ENCODE results near the gene ACBD3. TPM values are rescaled to one million over a fixed set of nuclear protein-coding genes. Genes with fewer than 3 reads are reported as not detected.
A peak's percentile ranks its signal among the peaks of the same experiment; 100 is the strongest.

ACBD3 gene
- total RNA-seq, 2 experiments from 2014 or later, result 19.4 to 20.0 TPM

DNA sequence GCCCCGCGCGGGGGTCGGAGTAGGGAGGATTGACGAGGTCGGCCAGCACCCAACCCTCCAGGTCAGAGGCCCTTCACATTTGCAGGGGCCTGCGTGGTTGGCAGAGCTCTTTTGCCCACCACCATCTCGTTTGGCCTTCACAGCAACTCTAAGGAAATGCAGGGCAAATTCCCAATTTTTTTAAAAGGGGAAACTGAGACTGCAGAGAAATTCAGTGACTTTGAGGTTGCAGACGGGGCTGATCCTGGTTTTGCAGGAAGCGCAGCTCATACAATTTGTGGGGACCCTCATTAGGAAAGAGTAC, 430 bp upstream of the ACBD3 start:
- Mint-ChIP-seq H3K36me3 (peaks cover 13% of the 10 kb centered on the region), H3K27me3 (no peaks in the 10 kb centered on the region), H3K27ac (peak overlapping the region; percentile 92), H3K4me1 (peaks cover 31% of the 10 kb centered on the region), H3K4me3 (peak overlapping the region; percentile 97), H3K9me3 (ENCODE audit: low read depth) (no peaks in the 10 kb centered on the region)
- CTCF ChIA-PET, result interaction anchor here (0.7 kb wide), 1 partner anchor 62 kb away, joined by 6 read pairs; no protein-coding TSS in a partner anchor
- no peak for ATAC-seq
- DNase-seq, result no peak

DNA sequence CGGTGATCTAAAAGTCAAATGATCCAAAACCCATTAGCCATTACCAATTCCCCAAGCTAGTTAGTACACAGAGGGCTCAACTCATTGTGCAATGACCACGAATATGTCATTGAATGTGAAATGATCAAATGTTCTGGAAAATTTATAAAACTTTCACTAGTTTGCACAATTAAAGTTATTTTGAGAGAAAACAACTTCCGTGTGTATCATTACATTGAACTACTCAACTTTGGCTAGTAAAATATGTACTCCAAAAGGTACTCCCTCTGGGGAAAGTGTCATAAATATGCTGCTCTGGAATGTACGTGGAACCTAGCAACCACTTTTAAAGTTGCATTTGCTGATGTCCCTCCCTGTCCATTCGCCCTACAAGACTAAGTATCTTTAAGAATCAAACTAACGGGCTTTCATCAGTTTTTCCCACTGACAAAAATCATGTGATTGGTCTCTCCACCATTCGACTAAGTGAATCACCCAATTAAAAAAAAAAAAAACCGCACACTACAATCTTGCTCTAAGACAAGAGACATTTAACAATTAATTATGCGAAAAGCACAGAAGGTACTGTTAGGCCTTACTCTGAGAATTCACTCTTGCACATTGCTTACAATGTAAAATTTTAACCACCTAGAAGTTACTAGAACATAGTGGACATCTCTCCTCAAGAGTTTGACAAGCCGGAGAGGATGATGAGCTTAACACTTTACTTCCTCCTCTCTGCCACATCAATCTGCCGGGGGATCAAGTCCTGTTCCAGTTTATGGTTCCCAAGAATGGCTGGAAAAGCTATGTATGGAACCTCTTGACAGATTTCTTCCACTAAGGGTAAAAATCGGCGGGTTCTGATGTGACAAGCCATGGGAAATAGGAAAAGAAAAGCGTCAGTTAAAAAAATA, 1.2 kb downstream of the ACBD3 start:
- CTCF ChIA-PET, result interaction anchor here (0.8 to 5.5 kb wide), 9 partner anchors 9 to 223 kb away, joined by 3 to 31 read pairs (median 4); partner anchors contain the start of gene PARP1
- Mint-ChIP-seq H3K36me3 (peaks cover 20% of the 10 kb centered on the region), H3K27me3 (no peaks in the 10 kb centered on the region), H3K27ac (peak overlapping the region; percentile 93), H3K4me3 (peak overlapping the region; percentile 97), H3K4me1 (peaks cover 34% of the 10 kb centered on the region), H3K9me3 (ENCODE audit: low read depth) (no peaks in the 10 kb centered on the region)
- ATAC-seq (no peak), DNase-seq (no peak)

DNA sequence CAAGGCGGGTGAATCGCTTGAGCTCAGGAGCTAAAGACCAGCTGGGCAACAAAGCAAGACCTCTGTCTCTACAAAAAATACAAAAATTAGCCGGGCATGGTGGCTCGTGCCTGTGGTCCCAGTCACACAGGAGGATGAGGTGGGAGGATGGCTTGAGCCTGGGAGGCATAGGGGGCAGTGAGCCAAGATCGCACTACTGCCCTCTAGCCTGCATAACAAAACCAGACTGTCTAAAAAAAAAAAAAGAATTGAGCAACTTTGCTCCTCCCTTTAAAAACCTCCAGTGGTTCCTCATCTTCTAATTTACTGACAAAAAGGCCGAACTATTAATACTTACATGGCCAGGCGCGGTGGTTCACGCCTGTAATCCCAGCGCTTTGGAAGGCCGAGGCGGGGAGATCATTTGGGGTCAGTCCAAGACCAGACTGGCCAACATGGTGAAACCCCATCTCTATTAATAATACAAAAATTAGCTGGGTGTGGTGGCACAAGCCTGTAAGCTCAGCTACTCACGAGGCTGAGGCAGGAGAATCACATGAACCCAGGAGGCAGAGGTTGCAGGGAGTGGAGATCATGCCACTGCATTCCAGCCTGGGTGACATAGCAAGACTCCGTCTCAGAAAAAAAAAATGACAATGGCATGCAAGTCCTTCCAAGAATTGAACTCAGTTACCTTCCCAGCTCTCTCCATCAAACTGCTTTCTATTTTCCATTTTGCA, 4.4 kb downstream of the ACBD3 start:
- no peak overlapping the region for H3K4me3 Mint-ChIP-seq
- no peak for DNase-seq
- peaks cover 30% of the 10 kb centered on the region for H3K36me3 Mint-ChIP-seq
- H3K4me1 Mint-ChIP-seq, result peaks cover 38% of the 10 kb centered on the region
- CTCF ChIA-PET, result interaction anchor here (1.0 to 5.5 kb wide), 6 partner anchors 11 to 151 kb away, joined by 3 to 31 read pairs (median 6); no protein-coding TSS in a partner anchor
- no peak for ATAC-seq
- no peaks in the 10 kb centered on the region for H3K9me3 Mint-ChIP-seq (ENCODE audit: low read depth)
- no peaks in the 10 kb centered on the region for H3K27me3 Mint-ChIP-seq
- H3K27ac Mint-ChIP-seq, result no peak overlapping the region

DNA sequence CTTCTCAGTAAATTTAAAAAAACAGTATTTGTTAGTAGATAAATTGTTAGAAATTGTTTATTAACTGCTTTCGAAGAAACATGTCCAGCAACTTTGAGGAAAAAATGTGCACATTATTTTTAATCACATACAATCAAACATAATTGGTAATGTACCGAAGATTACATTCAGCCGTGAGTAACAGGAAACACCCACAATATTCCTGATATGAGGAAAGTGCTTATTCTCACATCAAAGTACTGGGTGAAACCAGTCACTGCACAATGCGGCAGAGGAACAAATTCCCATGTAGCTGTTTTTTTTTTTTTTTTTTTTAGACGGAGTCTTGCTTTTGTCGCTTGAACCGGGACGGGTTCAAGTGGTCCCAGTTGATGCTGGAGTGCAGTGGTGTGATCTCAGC, 9.7 kb downstream of the ACBD3 start:
- H3K9me3 Mint-ChIP-seq (ENCODE audit: low read depth), result no peaks in the 10 kb centered on the region
- DNase-seq (no peak), ATAC-seq (no peak)
- H3K36me3 Mint-ChIP-seq, result peaks cover 25% of the 10 kb centered on the region
- H3K27me3 Mint-ChIP-seq, result no peaks in the 10 kb centered on the region
- no peak overlapping the region for H3K4me3 Mint-ChIP-seq
- CTCF ChIA-PET, result interaction anchor here (0.6 to 1.4 kb wide), 2 partner anchors 13 to 20 kb away, joined by 3 to 4 read pairs; no protein-coding TSS in a partner anchor
- no peak overlapping the region for H3K27ac Mint-ChIP-seq
- H3K4me1 Mint-ChIP-seq, result peaks cover 22% of the 10 kb centered on the region

DNA sequence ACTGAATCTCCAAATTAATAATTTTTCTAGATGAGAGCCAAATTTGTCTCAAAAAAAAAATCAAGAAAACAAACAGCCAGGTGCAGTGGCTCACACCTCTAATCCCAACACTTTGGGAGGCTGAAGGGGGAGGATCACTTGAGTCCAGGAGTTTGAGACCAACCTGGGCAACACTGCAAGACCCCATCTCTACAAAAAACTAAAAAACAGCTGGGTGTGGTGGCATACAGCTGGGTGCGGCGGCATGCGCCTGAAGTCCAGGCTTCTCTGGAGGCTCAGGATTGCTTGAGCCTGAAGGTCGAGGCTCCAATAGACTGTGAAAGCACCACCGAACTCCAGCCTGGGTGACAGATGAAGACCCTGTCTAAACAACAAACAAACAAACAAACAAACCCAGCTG, 14.0 kb downstream of the ACBD3 start:
- ATAC-seq, result no peak
- peaks cover 14% of the 10 kb centered on the region for H3K36me3 Mint-ChIP-seq
- H3K4me3 Mint-ChIP-seq, result no peak overlapping the region
- DNase-seq, result no peak
- H3K4me1 Mint-ChIP-seq, result peaks cover 16% of the 10 kb centered on the region
- CTCF ChIA-PET, result interaction anchor here (1.1 kb wide), 1 partner anchor 47 kb away, joined by 4 read pairs; no protein-coding TSS in a partner anchor
- H3K27me3 Mint-ChIP-seq, result no peaks in the 10 kb centered on the region
- no peak overlapping the region for H3K27ac Mint-ChIP-seq
- H3K9me3 Mint-ChIP-seq (ENCODE audit: low read depth), result no peaks in the 10 kb centered on the region

DNA sequence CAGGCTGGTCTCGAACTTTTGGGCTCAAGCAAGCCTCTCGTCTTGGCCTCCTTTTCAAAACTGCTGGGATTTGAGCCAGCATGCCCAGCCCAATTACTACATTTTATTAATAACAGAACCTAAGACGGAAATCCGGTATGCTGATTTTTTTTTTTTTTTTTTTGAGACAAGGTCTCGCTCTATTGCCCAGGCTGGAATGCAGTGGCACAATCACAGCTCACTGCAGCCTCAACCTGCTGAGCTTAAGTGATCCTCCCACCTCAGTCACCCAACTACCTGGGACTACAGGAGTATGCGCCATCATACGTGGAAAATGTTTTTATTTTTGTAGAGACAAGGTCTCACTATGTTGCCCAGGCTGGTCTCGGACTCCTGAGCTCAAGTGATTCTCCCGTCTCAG, 20.2 kb downstream of the ACBD3 start:
- Mint-ChIP-seq H3K9me3 (ENCODE audit: low read depth) (no peaks in the 10 kb centered on the region), H3K4me1 (no peaks in the 10 kb centered on the region), H3K4me3 (no peak overlapping the region), H3K27ac (no peak overlapping the region), H3K36me3 (peaks cover 21% of the 10 kb centered on the region), H3K27me3 (no peaks in the 10 kb centered on the region)
- ATAC-seq (no peak), DNase-seq (no peak)
- CTCF ChIA-PET, result interaction anchor here (0.7 to 1.9 kb wide), 5 partner anchors 19 to 241 kb away, joined by 3 to 7 read pairs (median 5); partner anchors contain the start of gene PARP1

DNA sequence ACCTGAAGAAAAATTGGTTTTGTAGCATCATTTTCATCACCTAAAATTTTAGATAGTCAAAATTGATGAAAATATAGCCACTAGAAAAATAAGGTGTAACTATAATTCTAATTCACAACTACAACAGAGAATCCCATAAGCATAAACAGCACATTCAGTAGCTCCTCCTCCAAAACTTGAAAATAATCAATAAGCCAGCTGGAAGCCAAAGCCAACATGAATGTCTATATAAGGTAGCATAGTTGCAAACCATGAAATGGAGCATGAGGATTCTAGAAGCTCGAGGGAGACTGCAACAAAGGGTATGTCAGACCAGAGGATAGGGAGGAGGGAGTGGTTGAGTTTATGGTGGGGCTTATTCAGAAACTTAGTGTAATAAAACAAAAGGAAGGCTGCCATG, 22.4 kb downstream of the ACBD3 start:
- CTCF ChIA-PET, result interaction anchor here (0.7 to 2.1 kb wide), 6 partner anchors 13 to 955 kb away, joined by 3 to 6 read pairs (median 4); no protein-coding TSS in a partner anchor
- H3K27ac Mint-ChIP-seq, result no peak overlapping the region
- H3K4me1 Mint-ChIP-seq, result no peaks in the 10 kb centered on the region
- no peaks in the 10 kb centered on the region for H3K9me3 Mint-ChIP-seq (ENCODE audit: low read depth)
- H3K4me3 Mint-ChIP-seq, result no peak overlapping the region
- H3K27me3 Mint-ChIP-seq, result no peaks in the 10 kb centered on the region
- ATAC-seq (no peak), DNase-seq (no peak)
- H3K36me3 Mint-ChIP-seq, result peaks cover 33% of the 10 kb centered on the region

DNA sequence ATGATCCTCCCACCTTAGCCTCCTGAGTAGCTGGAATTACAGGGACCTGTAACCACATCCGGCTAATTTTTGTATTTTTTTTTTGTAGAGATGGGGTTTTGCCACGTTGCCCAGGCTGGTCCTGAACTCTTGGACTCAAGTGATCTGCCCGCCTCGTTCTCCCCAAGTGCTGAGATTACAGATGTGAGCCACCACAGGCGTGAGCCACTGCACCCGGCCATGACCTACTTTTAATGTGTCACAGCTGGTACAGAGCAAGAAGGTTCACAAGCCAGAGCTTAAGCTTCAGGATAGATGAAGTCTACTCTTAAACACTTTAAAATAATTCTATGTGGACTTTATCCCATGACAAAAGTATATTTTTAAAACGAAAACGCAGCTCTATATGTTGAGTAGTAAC, 23.6 kb downstream of the ACBD3 start:
- no peaks in the 10 kb centered on the region for H3K27me3 Mint-ChIP-seq
- CTCF ChIA-PET, result interaction anchor here (1.6 to 2.1 kb wide), 2 partner anchors 34 to 37 kb away, joined by 3 to 6 read pairs; no protein-coding TSS in a partner anchor
- no peak for ATAC-seq

DNA sequence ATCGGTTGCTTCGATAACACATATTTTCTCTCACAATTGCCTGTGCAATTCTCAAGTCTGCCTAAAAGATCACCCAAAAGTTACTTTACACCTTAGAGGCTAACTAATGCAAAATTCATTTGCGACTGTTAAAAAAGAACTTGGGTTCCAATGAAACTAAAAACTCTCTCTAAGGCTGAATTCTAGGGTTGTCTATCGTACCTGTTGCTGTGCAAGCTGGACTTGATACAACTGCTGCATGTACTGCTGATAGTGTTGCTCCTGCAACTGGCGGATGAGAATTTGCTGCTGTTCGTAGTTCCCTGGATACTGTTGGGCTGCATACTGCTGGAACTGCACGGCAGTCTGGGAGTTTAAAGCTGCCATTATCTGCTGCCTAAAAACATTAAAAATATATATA, 27.6 kb downstream of the ACBD3 start:
- Mint-ChIP-seq H3K27me3 (no peaks in the 10 kb centered on the region), H3K4me3 (no peak overlapping the region), H3K9me3 (ENCODE audit: low read depth) (no peaks in the 10 kb centered on the region), H3K4me1 (peaks cover 22% of the 10 kb centered on the region), H3K36me3 (peaks cover 51% of the 10 kb centered on the region), H3K27ac (no peak overlapping the region)
- CTCF ChIA-PET, result interaction anchor here (2.4 kb wide), 1 partner anchor 34 kb away, joined by 14 read pairs; no protein-coding TSS in a partner anchor
- DNase-seq, result no peak
- ATAC-seq, result no peak

More for the DNA sequence above, 23.6 kb downstream of the ACBD3 start:
- peaks cover 44% of the 10 kb centered on the region for H3K36me3 Mint-ChIP-seq
- no peak overlapping the region for H3K27ac Mint-ChIP-seq
- no peaks in the 10 kb centered on the region for H3K9me3 Mint-ChIP-seq (ENCODE audit: low read depth)
- H3K4me1 Mint-ChIP-seq, result peaks cover 8% of the 10 kb centered on the region
- DNase-seq, result no peak
- no peak overlapping the region for H3K4me3 Mint-ChIP-seq

DNA sequence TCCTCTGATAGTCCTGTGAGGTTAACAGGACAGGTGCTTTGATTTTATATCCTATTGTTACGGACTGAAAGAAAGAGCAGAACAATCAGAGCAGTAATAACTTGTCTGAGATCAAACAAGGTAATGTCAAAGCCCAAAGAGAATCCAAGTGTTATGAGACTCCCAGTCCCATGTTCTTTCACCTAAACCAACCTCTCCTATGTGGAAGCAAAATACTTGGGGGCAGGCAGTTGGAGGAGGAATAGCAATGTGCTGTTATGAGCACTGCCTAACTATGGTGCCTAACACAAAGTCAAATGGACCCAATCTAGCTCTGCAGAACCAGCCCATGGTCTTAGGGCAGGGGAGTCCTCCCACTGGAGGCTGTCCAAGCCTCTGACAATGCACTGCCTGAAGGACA, 28.1 kb downstream of the ACBD3 start:
- Mint-ChIP-seq H3K9me3 (ENCODE audit: low read depth) (no peaks in the 10 kb centered on the region), H3K36me3 (peaks cover 52% of the 10 kb centered on the region), H3K27me3 (no peaks in the 10 kb centered on the region), H3K27ac (peak overlapping the region; percentile 68), H3K4me3 (no peak overlapping the region), H3K4me1 (peaks cover 22% of the 10 kb centered on the region)
- CTCF ChIA-PET, result interaction anchor here (2.4 kb wide), 1 partner anchor 33 kb away, joined by 14 read pairs; no protein-coding TSS in a partner anchor
- no peak for ATAC-seq
- DNase-seq, result no peak

DNA sequence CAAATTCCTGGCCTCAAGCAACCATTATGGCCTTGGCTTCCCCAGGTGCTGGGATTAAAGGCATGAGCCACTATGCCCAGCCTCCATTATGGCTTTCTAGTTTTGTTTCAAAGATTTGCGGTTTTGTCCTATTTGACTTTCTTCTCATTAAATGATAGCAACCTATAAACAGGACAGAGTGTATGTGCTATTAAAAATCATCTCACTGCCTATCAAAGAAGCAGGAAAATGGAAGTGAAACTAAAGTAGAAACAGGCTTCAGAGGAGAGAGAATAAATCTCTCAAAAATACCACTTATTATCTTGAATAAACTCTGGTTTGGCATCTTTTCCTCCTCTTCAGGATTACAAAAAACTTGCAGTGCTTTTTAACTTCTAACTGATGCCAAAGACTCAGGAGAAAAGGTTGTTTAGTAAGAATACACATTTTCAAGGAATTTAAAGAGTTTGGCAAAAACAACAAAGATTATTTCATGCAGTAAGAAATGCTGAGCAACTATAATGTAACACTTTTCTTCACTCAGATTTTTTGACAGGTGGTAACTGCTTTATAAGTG, 28.7 kb downstream of the ACBD3 start:
- H3K27me3 Mint-ChIP-seq, result no peaks in the 10 kb centered on the region
- peak overlapping the region; percentile 68 for H3K27ac Mint-ChIP-seq
- no peaks in the 10 kb centered on the region for H3K9me3 Mint-ChIP-seq (ENCODE audit: low read depth)
- peaks cover 53% of the 10 kb centered on the region for H3K36me3 Mint-ChIP-seq
- CTCF ChIA-PET, result no interaction called here
- no peak for DNase-seq
- peaks cover 22% of the 10 kb centered on the region for H3K4me1 Mint-ChIP-seq
- no peak overlapping the region for H3K4me3 Mint-ChIP-seq
- peak; percentile 45 for ATAC-seq

DNA sequence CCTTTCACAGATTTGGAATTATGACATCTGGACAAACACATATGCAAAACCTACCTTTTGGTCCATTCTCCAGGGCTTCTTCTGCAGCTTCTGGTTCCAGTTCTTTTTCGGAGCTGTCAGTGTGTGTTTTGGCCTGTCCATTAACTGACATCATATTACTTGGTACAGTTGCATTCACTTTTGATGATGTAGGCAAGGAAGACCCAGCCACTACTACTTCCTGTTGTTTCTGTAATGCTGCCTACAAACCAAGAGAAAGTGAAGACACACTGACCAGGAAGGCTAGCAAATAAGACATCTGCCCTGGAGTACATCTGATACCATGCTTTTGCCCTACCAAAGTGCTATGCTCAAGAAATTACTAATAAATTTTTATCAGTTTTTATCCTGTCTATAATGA, 31.9 kb downstream of the ACBD3 start:
- Mint-ChIP-seq H3K9me3 (ENCODE audit: low read depth) (no peaks in the 10 kb centered on the region), H3K4me3 (no peak overlapping the region), H3K36me3 (peaks cover 48% of the 10 kb centered on the region), H3K4me1 (peaks cover 22% of the 10 kb centered on the region), H3K27ac (peak overlapping the region; percentile 61), H3K27me3 (no peaks in the 10 kb centered on the region)
- DNase-seq (no peak), ATAC-seq (no peak)
- CTCF ChIA-PET, result interaction anchor here (3.9 kb wide), 1 partner anchor 29 kb away, joined by 19 read pairs; no protein-coding TSS in a partner anchor

DNA sequence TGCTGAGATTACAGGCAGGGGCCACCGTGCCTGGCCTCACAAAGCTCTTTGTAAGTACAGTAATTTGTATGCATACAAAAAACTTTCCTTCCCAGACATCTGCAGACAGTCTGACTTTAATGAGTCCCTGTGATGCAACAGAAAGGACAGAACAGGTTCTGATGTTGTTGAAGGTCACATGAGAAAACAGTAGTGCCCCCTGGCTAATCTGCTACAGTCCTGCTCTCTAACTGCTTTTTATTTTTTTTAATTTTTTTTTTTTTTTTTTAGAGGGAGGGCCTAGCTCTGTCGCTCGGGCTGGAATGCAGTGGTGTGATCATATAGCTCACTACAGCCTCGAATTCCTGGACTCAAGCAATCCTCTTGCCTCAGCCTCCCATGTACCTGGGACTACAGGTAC, 36.7 kb downstream of the ACBD3 start:
- no peaks in the 10 kb centered on the region for H3K27me3 Mint-ChIP-seq
- H3K27ac Mint-ChIP-seq, result no peak overlapping the region
- CTCF ChIA-PET, result interaction anchor here (1.0 to 2.0 kb wide), 5 partner anchors 22 to 183 kb away, joined by 3 to 12 read pairs (median 4); no protein-coding TSS in a partner anchor
- no peaks in the 10 kb centered on the region for H3K9me3 Mint-ChIP-seq (ENCODE audit: low read depth)
- peaks cover 38% of the 10 kb centered on the region for H3K36me3 Mint-ChIP-seq
- ATAC-seq, result no peak
- peaks cover 4% of the 10 kb centered on the region for H3K4me1 Mint-ChIP-seq
- no peak for DNase-seq
- no peak overlapping the region for H3K4me3 Mint-ChIP-seq

Data from activated CD8-positive, alpha-beta memory T cell treated with anti-CD3 and anti-CD28 coated beads, Interleukin-2, amount 10 ng/mL, durations not matched to agents 7 days and 5 days (primary cell).